HG03342 (cell line): ENCODE measurements around the gene ZPLD1.
A peak's percentile ranks its signal among the peaks of the same experiment; 100 is the strongest.

Source experiments
- ATAC-seq: cut with Tn5 transposase; IDR thresholded peaks from one replicate; pipeline ENCODE4 v1.9.1; 2021; ENCODE audit warnings: mild to moderate bottlenecking, moderate library complexity; ENCODE audit not compliant: unreplicated experiment

ZPLD1 gene

GRCh38 chr3:102525624-102526023 is 90.8 kb downstream of the ZPLD1 start:
- ATAC-seq: peak; percentile 83

GRCh38 chr3:102526865-102527264 is 92.0 kb downstream of the ZPLD1 start:
- no peak for ATAC-seq

GRCh38 chr3:102528727-102529126 is 93.9 kb downstream of the ZPLD1 start:
- no peak for ATAC-seq
